Stimulated activated CD4-positive, alpha-beta T cell treated with anti-CD3 and anti-CD28 coated beads, Interleukin-12 subunit alpha, Interleukin-12 subunit beta, amount 100 ng/mL, for 48 hours (primary cell): Measurements from ENCODE around the gene SCN3B.

Source experiments
- DNase-seq, 3 donors: peaks; one replicate each; pipeline ENCODE4 v3.0.0-alpha.2; 2020; ENCODE audit warnings: low read depth in 2 of 3, low spot score in 1 of 3

Gene SCN3B

GRCh38 chr11:123659311-123659710 is 4.9 kb upstream of the SCN3B start:
- DNase-seq, result no peak

- DNase-seq, result peak in 2 of 3 donors; percentile 6 to 19
These were observed 428 bp downstream of the SCN3B start for GRCh38 chr11:123653827-123654565.

GRCh38 chr11:123653483-123653826 is 969 bp downstream of the SCN3B start:
- no peak for DNase-seq

- no peak for DNase-seq
These were observed 1.8 kb downstream of the SCN3B start for GRCh38 chr11:123652599-123652998.

- no peak for DNase-seq
These were observed 3.5 kb downstream of the SCN3B start for GRCh38 chr11:123650901-123651300.

GRCh38 chr11:123645286-123645975 is 9.0 kb downstream of the SCN3B start:
- no peak for DNase-seq

GRCh38 chr11:123642435-123642834 is 12.0 kb downstream of the SCN3B start:
- no peak for DNase-seq

- DNase-seq, result no peak
These were observed 13.0 kb downstream of the SCN3B start for GRCh38 chr11:123641495-123641840.

- peak; percentile 13 to 45 (median 18) for DNase-seq
These were observed 13.5 kb downstream of the SCN3B start for GRCh38 chr11:123640677-123641494.

GRCh38 chr11:123640029-123640428 is 14.4 kb downstream of the SCN3B start:
- DNase-seq, result no peak

- no peak for DNase-seq
These were observed 24.3 kb downstream of the SCN3B start for GRCh38 chr11:123630126-123630608.

GRCh38 chr11:123628936-123629683 is 25.3 kb downstream of the SCN3B start:
- no peak for DNase-seq

- DNase-seq, result no peak
These were observed 29.4 kb downstream of the SCN3B start for GRCh38 chr11:123624974-123625373.

GRCh38 chr11:123622576-123622975 is 31.8 kb downstream of the SCN3B start:
- no peak for DNase-seq

GRCh38 chr11:123616505-123617198 is 37.8 kb downstream of the SCN3B start:
- no peak for DNase-seq

- DNase-seq, result no peak
These were observed 42.7 kb downstream of the SCN3B start for GRCh38 chr11:123611698-123612097.

GRCh38 chr11:123608945-123609344 is 45.5 kb downstream of the SCN3B start:
- no peak for DNase-seq

GRCh38 chr11:123608371-123608770 is 46.1 kb downstream of the SCN3B start:
- no peak for DNase-seq

- DNase-seq, result no peak
These were observed 46.6 kb downstream of the SCN3B start for GRCh38 chr11:123607781-123608180.

GRCh38 chr11:123603666-123604065 is 50.8 kb downstream of the SCN3B start:
- DNase-seq, result no peak

- no peak for DNase-seq
These were observed 52.7 kb downstream of the SCN3B start for GRCh38 chr11:123601743-123602142.
